Suprapubic skin (tissue), 4 donors: Measurements from ENCODE around the gene EXT2. TPM values are rescaled to one million over a fixed set of nuclear protein-coding genes. Genes with fewer than 3 reads are reported as not detected.

Source experiments
- DNase-seq, 2 donors: peaks; one replicate each; pipeline ENCODE4 v3.0.0-alpha.2; 2019; ENCODE audit warnings: low spot score in 2 of 2
- H3K27ac ChIP-seq: fragments of 200-600 bp; sonication (generic); one replicate; pipeline ENCODE4 v1.5.1; 2019
- H3K27me3 ChIP-seq: fragments of 200-600 bp; sonication (generic); one replicate; pipeline ENCODE4 v1.5.1; 2019
- H3K36me3 ChIP-seq: fragments of 200-600 bp; sonication (generic); one replicate; pipeline ENCODE4 v1.5.1; 2019
- H3K4me1 ChIP-seq: fragments of 200-600 bp; sonication (generic); one replicate; pipeline ENCODE4 v1.5.1; 2019
- H3K4me3 ChIP-seq: fragments of 200-600 bp; sonication (generic); one replicate; pipeline ENCODE4 v1.5.1; 2019; ENCODE audit warnings: mild to moderate bottlenecking
- H3K9me3 ChIP-seq: fragments of 200-600 bp; sonication (generic); one replicate; pipeline ENCODE4 v1.5.1; 2019
- EP300 ChIP-seq: sonication (generic); formaldehyde crosslinking; IDR thresholded peaks from one replicate; pipeline ENCODE4 v1.6.1; 2017; ENCODE audit warnings: antibody characterized with exemption
- POLR2A ChIP-seq, 2 donors: fragments of 450-650 bp; IDR thresholded peaks; one replicate each; pipeline ENCODE4 v1.6.1; 2017; ENCODE audit warnings: antibody characterized with exemption in 2 of 2, mild to moderate bottlenecking in 2 of 2, moderate library complexity in 2 of 2
- POLR2AphosphoS5 ChIP-seq, 3 donors: sonication (generic); formaldehyde crosslinking; IDR thresholded peaks; one replicate each; pipeline ENCODE4 v1.6.1; 2017; ENCODE audit warnings: antibody characterized with exemption in 3 of 3
- WGBS: methylation state at CpG from one replicate; pipeline ENCODE4 v1.1.5; 2018; 5-methylcytosine and 5-hydroxymethylcytosine counted together
- total RNA-seq, 4 donors: library from RNA; depleted of rRNA; stranded (reverse); fragments of >200 nt; gene quantifications; one replicate each; pipeline ENCODE4 v1.1.0, GENCODE V29; 2016
- TF ChIP-seq, protein P1 (sequence below), 2 donors: fragments of 200-600 bp in 1 of 2; fragments of 450-650 bp in 1 of 2; sonication (generic) in 1 of 2; IDR thresholded peaks; one replicate each; pipeline ENCODE4 v1.5.1; 2016 to 2019; ENCODE audit warnings: antibody characterized with exemption in 2 of 2, mild to moderate bottlenecking in 1 of 2, moderate library complexity in 1 of 2

The EXT2 gene
- total RNA-seq, 4 donors from 2014 or later: 66.3 to 82.0 (median 72.4) TPM

DNA sequence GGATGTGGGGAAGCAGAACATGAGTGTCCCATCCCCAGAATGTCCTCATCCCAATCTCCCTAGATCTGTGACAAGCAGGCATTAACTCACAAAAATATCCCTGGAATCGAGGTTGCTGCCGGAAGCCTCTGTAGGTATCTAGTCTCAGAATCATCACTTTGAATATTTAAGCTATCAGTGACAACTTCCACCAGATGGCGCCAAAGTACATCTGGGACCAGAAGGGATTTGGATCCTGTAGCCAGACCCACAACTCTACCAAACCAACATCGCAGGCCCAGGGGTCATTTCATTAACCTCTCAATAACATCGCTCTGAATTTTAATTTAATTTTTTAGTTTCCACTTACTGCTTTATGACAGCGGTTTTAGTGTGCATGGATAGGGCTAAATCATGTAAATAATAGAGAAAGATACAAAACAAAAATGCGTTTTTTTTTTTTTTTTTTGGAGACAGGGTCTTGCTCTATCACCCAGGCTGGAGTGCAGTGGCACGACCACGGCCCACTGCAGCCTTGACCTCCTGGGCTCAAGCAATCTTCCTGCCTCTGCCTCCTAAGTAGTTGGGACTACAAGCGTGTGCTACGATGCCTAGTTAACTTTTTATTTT, 1.1 kb upstream of the EXT2 start:
- peak; percentile 88 to 91 for DNase-seq
- Histone ChIP-seq H3K36me3 (no peaks in the 10 kb centered on the region), H3K9me3 (no peaks in the 10 kb centered on the region), H3K4me1 (peaks cover 23% of the 10 kb centered on the region), H3K27me3 (no peaks in the 10 kb centered on the region), H3K4me3 (no peak overlapping the region), H3K27ac (no peak overlapping the region)
- TF ChIP-seq POLR2AphosphoS5 (IDR thresholded peaks at IDR 0.05) (no peak), POLR2A (IDR thresholded peaks at IDR 0.05) (no peak)
- TF ChIP-seq, protein P1, sequence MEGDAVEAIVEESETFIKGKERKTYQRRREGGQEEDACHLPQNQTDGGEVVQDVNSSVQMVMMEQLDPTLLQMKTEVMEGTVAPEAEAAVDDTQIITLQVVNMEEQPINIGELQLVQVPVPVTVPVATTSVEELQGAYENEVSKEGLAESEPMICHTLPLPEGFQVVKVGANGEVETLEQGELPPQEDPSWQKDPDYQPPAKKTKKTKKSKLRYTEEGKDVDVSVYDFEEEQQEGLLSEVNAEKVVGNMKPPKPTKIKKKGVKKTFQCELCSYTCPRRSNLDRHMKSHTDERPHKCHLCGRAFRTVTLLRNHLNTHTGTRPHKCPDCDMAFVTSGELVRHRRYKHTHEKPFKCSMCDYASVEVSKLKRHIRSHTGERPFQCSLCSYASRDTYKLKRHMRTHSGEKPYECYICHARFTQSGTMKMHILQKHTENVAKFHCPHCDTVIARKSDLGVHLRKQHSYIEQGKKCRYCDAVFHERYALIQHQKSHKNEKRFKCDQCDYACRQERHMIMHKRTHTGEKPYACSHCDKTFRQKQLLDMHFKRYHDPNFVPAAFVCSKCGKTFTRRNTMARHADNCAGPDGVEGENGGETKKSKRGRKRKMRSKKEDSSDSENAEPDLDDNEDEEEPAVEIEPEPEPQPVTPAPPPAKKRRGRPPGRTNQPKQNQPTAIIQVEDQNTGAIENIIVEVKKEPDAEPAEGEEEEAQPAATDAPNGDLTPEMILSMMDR (IDR thresholded peaks at IDR 0.05): peak in 1 of 2 donors; percentile 70
- WGBS: 27% methylated on average over 11 of the region's 11 CpGs

DNA sequence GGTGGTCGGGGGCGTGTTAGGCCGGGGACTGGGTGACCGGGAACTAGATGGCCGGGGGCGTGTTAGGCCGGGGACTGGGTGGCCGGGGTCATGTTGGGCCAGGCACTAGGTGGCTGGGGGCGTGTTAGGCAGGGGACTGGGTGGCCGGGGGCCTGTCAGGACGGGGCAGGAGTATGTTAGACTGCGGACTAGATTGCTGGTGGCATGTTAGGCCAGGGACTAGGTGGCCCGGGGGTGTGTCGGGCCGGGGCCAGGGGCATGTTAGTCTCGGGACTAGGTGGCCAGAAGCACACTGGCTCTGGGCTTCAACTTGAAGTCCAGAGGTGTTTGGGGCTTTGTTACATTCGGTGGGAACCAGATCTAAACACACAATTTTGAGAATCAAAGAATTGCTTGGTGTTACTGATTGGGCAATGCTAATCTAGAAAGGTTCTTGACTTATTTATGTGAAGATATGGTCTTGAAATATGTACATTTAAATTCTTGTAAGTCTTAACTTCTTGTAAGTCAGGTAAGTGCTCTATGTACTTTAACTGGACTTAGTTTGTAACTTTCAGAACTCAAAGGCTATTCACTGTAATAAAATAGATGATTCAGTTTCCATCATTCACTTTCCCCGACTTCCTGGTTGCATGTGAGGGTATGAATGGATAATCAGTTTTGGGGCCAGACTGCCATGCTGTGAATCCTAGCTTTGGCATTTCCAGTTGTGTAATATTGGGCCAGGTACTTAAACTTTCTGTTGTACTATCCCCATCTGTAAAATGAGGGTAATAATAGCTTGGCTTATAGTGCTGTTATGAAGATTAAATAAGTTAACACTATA, 1.1 kb downstream of the EXT2 start:
- H3K27ac ChIP-seq: no peak overlapping the region
- WGBS: 11% methylated on average over 18 of the region's 18 CpGs

DNA sequence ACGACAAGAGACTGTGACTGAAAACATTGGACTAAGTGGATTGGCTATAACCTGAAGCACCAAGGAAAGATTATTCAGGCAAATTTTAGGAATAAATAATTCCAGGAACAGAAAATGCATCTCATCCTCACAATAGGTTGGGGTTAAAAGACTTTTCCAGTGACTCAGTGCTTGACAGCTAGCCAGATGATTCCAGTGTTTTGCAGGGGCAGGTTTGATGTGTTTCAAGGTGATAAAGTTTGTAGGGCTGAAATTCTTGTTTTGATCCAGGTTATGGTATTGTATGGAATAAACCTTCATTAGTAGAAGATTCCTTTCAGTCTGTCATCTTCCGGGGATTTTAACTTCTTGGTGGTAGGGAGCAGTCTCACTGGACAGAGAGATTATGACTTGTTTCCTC, 2.3 kb downstream of the EXT2 start:
- H3K4me1 ChIP-seq: peaks cover 23% of the 10 kb centered on the region
- H3K27ac ChIP-seq: no peak overlapping the region
- 40% methylated on average over 2 of the region's 2 CpGs for WGBS
- H3K36me3 ChIP-seq: no peaks in the 10 kb centered on the region
- no peaks in the 10 kb centered on the region for H3K27me3 ChIP-seq
- DNase-seq: no peak
- no peak overlapping the region for H3K4me3 ChIP-seq
- TF ChIP-seq EP300 (no peak), POLR2AphosphoS5 (IDR thresholded peaks at IDR 0.05) (no peak), POLR2A (IDR thresholded peaks at IDR 0.05) (no peak)
- TF ChIP-seq, protein P1 (IDR thresholded peaks at IDR 0.05): no peak
- no peaks in the 10 kb centered on the region for H3K9me3 ChIP-seq

More for the DNA sequence above, 1.1 kb downstream of the EXT2 start:
- no peak for DNase-seq
- Histone ChIP-seq H3K4me1 (peaks cover 23% of the 10 kb centered on the region), H3K36me3 (no peaks in the 10 kb centered on the region), H3K27me3 (no peaks in the 10 kb centered on the region), H3K9me3 (no peaks in the 10 kb centered on the region), H3K4me3 (peak overlapping the region; percentile 98)
- TF ChIP-seq, protein P1 (IDR thresholded peaks at IDR 0.05): no peak
- TF ChIP-seq EP300 (no peak), POLR2AphosphoS5 (IDR thresholded peaks at IDR 0.05) (no peak), POLR2A (IDR thresholded peaks at IDR 0.05) (no peak)

DNA sequence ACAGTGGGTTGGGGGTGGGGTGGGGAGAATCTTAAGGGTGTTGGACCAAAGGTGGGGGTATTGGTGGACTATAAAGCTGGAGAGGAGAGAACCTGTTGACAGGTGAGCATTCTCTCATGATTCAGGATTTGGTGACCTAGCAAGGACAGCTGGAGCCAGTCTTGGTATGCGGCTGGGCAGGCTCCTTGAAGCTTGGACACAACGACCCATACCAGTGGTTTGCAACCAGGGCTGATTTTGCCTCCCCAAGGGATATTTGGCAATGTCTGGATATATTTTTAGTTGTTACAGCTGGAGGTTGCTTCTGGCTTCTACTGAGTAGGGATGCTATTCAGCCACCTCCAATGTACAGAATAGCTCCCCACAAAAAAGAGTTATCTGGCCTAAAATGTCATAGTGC, 5.6 kb downstream of the EXT2 start:
- DNase-seq: no peak
- H3K4me1 ChIP-seq: peaks cover 13% of the 10 kb centered on the region
- 83% methylated on average over 2 of the region's 2 CpGs for WGBS
- no peaks in the 10 kb centered on the region for H3K27me3 ChIP-seq
- H3K9me3 ChIP-seq: no peaks in the 10 kb centered on the region
- TF ChIP-seq POLR2A (IDR thresholded peaks at IDR 0.05) (no peak), POLR2AphosphoS5 (IDR thresholded peaks at IDR 0.05) (no peak), EP300 (no peak)
- TF ChIP-seq, protein P1 (IDR thresholded peaks at IDR 0.05): no peak
- H3K4me3 ChIP-seq: no peak overlapping the region
- no peaks in the 10 kb centered on the region for H3K36me3 ChIP-seq
- no peak overlapping the region for H3K27ac ChIP-seq
